OCI-LY7 (cell line): ENCODE results near the gene SLC4A4. TPM values are rescaled to one million over a fixed set of nuclear protein-coding genes. Genes with fewer than 3 reads are reported as not detected.

Experiments used
- BruUV-seq: library from RNA; stranded (reverse); fragments of 400-500 nt; replicated peaks from 2 replicates; lab custom pipeline; 2021; lab: Mats Ljungman, UMichigan
- CTCF ChIA-PET: fragments of 300-600 bp; sonication (Branson Sonifier 250); formaldehyde crosslinking; loops from one replicate; lab custom pipeline; 2022; ENCODE audit warnings: antibody characterized with exemption; ENCODE audit not compliant: unreplicated experiment; lab: Charles Lee
- POLR2A ChIA-PET: fragments of 300-600 bp; sonication (Branson Sonifier 250); formaldehyde crosslinking; loops from one replicate; lab custom pipeline; 2022; ENCODE audit warnings: antibody characterized with exemption; lab: Charles Lee
- DNase-seq: peaks from one replicate; pipeline ENCODE4 v3.0.0-alpha.2; 2015; ENCODE audit warnings: low spot score
- H2AFZ ChIP-seq: fragments of 200-600 bp; sonication (generic), shearing (Covaris generic); 2 replicates; pipeline ENCODE4 v1.6.1; 2014; ENCODE audit warnings: mild to moderate bottlenecking, antibody characterized with exemption, low read length, moderate library complexity
- H3K27ac ChIP-seq: fragments of 200-600 bp; sonication (generic); 2 replicates; pipeline ENCODE4 v1.5.1; 2014; ENCODE audit warnings: mixed run types, low read depth, mild to moderate bottlenecking, moderate library complexity, low read length, inconsistent platforms; ENCODE audit not compliant: poor library complexity, severe bottlenecking
- H3K36me3 ChIP-seq: fragments of 200-600 bp; sonication (generic); 2 replicates; pipeline ENCODE4 v1.6.1; 2014; ENCODE audit warnings: mild to moderate bottlenecking, antibody characterized with exemption, low read length, moderate library complexity, mixed read lengths; ENCODE audit not compliant: insufficient read depth
- H3K4me1 ChIP-seq: fragments of 200-600 bp; sonication (generic); 2 replicates; pipeline ENCODE4 v1.5.1; 2014; ENCODE audit warnings: mild to moderate bottlenecking, low read length; ENCODE audit not compliant: insufficient read depth, poor library complexity, severe bottlenecking
- H3K4me2 ChIP-seq: fragments of 200-600 bp; sonication (generic); 2 replicates; pipeline ENCODE4 v1.6.1; 2014; ENCODE audit warnings: mild to moderate bottlenecking, low read length
- H3K4me3 ChIP-seq: fragments of 200-600 bp; sonication (generic); 2 replicates; pipeline ENCODE4 v1.5.1; 2014; ENCODE audit warnings: mild to moderate bottlenecking, low read depth, low read length; ENCODE audit not compliant: poor library complexity, severe bottlenecking
- H3K79me2 ChIP-seq: fragments of 200-600 bp; sonication (generic); 2 replicates; pipeline ENCODE4 v1.6.1; 2016; ENCODE audit warnings: low read depth, mild to moderate bottlenecking, low read length, moderate library complexity, mixed read lengths; ENCODE audit not compliant: insufficient read depth
- H3K9me2 ChIP-seq: fragments of 200-600 bp; sonication (generic); 2 replicates; pipeline ENCODE4 v1.6.1; 2016; ENCODE audit warnings: mild to moderate bottlenecking, low read length, mixed read lengths; ENCODE audit not compliant: insufficient read depth
- H3K9me3 ChIP-seq: fragments of 200-600 bp; sonication (generic); 2 replicates; pipeline ENCODE4 v1.6.1; 2014; ENCODE audit warnings: mild to moderate bottlenecking, mixed run types, low read length, mixed read lengths
- H4K20me1 ChIP-seq: fragments of 200-600 bp; sonication (generic); 2 replicates; pipeline ENCODE4 v1.6.1; 2014; ENCODE audit warnings: mild to moderate bottlenecking, antibody characterized with exemption, low read length, moderate library complexity, mixed read lengths; ENCODE audit not compliant: insufficient read depth
- EZH2phosphoT487 ChIP-seq: fragments of 200-600 bp; sonication (generic); IDR thresholded peaks from 2 replicates; pipeline ENCODE4 v1.6.1; 2018; ENCODE audit warnings: low read depth, borderline replicate concordance, mild to moderate bottlenecking, mixed run types, antibody characterized with exemption, low read length, moderate library complexity, mixed read lengths
- intact Hi-C: fragments of 100-400 bp; cut with micrococcal nuclease; formaldehyde crosslinking; loops from one replicate; pipeline ENCODE4 v1.10.0; 2022; ENCODE audit not compliant: unreplicated experiment
- total RNA-seq, 2 experiments: library from RNA; depleted of rRNA in 1 of 2; stranded (reverse); fragments of >200 nt in 1 of 2; shearing (Covaris generic) in 1 of 2; gene quantifications; 2 replicates each; pipeline ENCODE4 v1.2.3, GENCODE V29; 2014 to 2022
- TF ChIP-seq, protein P1 (sequence below): fragments of 200-600 bp; sonication (generic); conservative IDR thresholded peaks from 2 replicates; pipeline ENCODE4 v1.5.1; 2014; ENCODE audit warnings: mild to moderate bottlenecking, antibody characterized with exemption, low read length, moderate library complexity, mixed read lengths

SLC4A4 gene
- total RNA-seq, 2 experiments from 2014 or later: not detected

DNA sequence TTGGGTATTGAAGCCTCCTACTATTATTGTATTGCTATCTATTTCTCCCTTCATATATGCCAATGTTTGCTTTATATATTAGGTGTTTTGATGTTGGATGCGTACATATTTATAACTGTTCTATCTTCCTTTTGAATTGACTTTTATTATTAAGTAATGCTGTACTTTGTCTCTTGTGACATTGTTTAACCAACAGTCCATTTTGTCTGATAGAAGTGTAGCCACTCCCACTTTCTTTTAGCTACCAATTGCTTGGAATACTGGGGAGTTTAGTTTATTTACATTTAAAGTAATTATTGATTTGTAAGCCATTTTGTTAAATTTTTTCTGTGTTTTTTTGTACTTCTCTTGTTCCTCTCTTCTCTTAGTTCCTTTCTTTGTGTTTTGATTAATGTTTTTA is 249.2 kb downstream of the SLC4A4 start:
- Histone ChIP-seq H3K9me2 (no peaks in the 10 kb centered on the region), H3K36me3 (no peaks in the 10 kb centered on the region), H4K20me1 (no peaks in the 10 kb centered on the region), H2AFZ (no peak overlapping the region), H3K9me3 (no peaks in the 10 kb centered on the region), H3K27ac (no peak overlapping the region), H3K79me2 (no peaks in the 10 kb centered on the region), H3K4me3 (no peak overlapping the region), H3K4me2 (no peak overlapping the region), H3K4me1 (no peaks in the 10 kb centered on the region)
- ChIA-PET CTCF (no interaction called here), POLR2A (no interaction called here)
- no peak for DNase-seq
- intact Hi-C loops: no loop called here
- TF ChIP-seq EZH2phosphoT487: no peak
- TF ChIP-seq, protein P1, sequence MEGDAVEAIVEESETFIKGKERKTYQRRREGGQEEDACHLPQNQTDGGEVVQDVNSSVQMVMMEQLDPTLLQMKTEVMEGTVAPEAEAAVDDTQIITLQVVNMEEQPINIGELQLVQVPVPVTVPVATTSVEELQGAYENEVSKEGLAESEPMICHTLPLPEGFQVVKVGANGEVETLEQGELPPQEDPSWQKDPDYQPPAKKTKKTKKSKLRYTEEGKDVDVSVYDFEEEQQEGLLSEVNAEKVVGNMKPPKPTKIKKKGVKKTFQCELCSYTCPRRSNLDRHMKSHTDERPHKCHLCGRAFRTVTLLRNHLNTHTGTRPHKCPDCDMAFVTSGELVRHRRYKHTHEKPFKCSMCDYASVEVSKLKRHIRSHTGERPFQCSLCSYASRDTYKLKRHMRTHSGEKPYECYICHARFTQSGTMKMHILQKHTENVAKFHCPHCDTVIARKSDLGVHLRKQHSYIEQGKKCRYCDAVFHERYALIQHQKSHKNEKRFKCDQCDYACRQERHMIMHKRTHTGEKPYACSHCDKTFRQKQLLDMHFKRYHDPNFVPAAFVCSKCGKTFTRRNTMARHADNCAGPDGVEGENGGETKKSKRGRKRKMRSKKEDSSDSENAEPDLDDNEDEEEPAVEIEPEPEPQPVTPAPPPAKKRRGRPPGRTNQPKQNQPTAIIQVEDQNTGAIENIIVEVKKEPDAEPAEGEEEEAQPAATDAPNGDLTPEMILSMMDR: no peak
- no TSS peak for BruUV-seq

GRCh38 chr4:71592793-71593192 is 254.0 kb downstream of the SLC4A4 start:
- no peak overlapping the region for H3K4me3 ChIP-seq
- TF ChIP-seq EZH2phosphoT487: no peak
- TF ChIP-seq, protein P1: no peak
- no TSS peak for BruUV-seq
- no peaks in the 10 kb centered on the region for H3K79me2 ChIP-seq
- no peaks in the 10 kb centered on the region for H4K20me1 ChIP-seq
- H3K4me2 ChIP-seq: no peak overlapping the region
- H3K27ac ChIP-seq: no peak overlapping the region
- H3K9me3 ChIP-seq: no peaks in the 10 kb centered on the region
- no peaks in the 10 kb centered on the region for H3K4me1 ChIP-seq
- CTCF ChIA-PET: no interaction called here
- H2AFZ ChIP-seq: no peak overlapping the region
- H3K36me3 ChIP-seq: no peaks in the 10 kb centered on the region
- no peak for DNase-seq
- H3K9me2 ChIP-seq: no peaks in the 10 kb centered on the region
- intact Hi-C loops: no loop called here
- POLR2A ChIA-PET: no interaction called here

GRCh38 chr4:71593311-71593710 is 254.5 kb downstream of the SLC4A4 start:
- POLR2A ChIA-PET: no interaction called here
- Histone ChIP-seq H3K4me3 (no peak overlapping the region), H3K9me3 (no peaks in the 10 kb centered on the region), H3K27ac (no peak overlapping the region), H4K20me1 (no peaks in the 10 kb centered on the region), H3K9me2 (no peaks in the 10 kb centered on the region), H3K4me1 (no peaks in the 10 kb centered on the region), H3K79me2 (no peaks in the 10 kb centered on the region), H3K36me3 (no peaks in the 10 kb centered on the region), H3K4me2 (no peak overlapping the region), H2AFZ (no peak overlapping the region)
- BruUV-seq: no TSS peak
- no peak for DNase-seq
- intact Hi-C loops: no loop called here
- CTCF ChIA-PET: no interaction called here
- TF ChIP-seq, protein P1: no peak
- TF ChIP-seq EZH2phosphoT487: no peak
